ENCODE measurements around the gene APCDD1L.
"Not testable (repeated sequence)": the region's sequence is repeated elsewhere in the genome, so short reads cannot be mapped to it uniquely, and the experiment has no call there.

APCDD1L gene

GRCh38 chr20:58440021-58440767 is 75.0 kb downstream of the APCDD1L start:
- no peak for DNase-seq (ENCODE audit: low spot score)

GRCh38 chr20:58438970-58439808 is 76.0 kb downstream of the APCDD1L start:
- no peak for DNase-seq (ENCODE audit: low spot score)

- DNase-seq (ENCODE audit: low spot score): no peak
These were observed 78.1 kb downstream of the APCDD1L start for GRCh38 chr20:58436868-58437645.

- DNase-seq (ENCODE audit: low spot score): no peak
These were observed 80.0 kb downstream of the APCDD1L start for GRCh38 chr20:58435237-58435636.

GRCh38 chr20:58434326-58434725 is 80.9 kb downstream of the APCDD1L start:
- no peak for DNase-seq (ENCODE audit: low spot score)

GRCh38 chr20:58433759-58434158 is 81.4 kb downstream of the APCDD1L start:
- DNase-seq (ENCODE audit: low spot score): peak; percentile 73

- no peak for DNase-seq (ENCODE audit: low spot score)
These were observed 82.1 kb downstream of the APCDD1L start for GRCh38 chr20:58433029-58433647.

GRCh38 chr20:58432186-58432954 is 82.8 kb downstream of the APCDD1L start:
- DNase-seq (ENCODE audit: low spot score): peak; percentile 28

GRCh38 chr20:58431134-58431533 is 84.1 kb downstream of the APCDD1L start:
- DNase-seq (ENCODE audit: low spot score): peak; percentile 55

GRCh38 chr20:58429303-58429702 is 85.9 kb downstream of the APCDD1L start:
- DNase-seq (ENCODE audit: low spot score): no peak

- no peak for DNase-seq (ENCODE audit: low spot score)
These were observed 86.8 kb downstream of the APCDD1L start for GRCh38 chr20:58428364-58428763.

GRCh38 chr20:58427571-58427970 is 87.6 kb downstream of the APCDD1L start:
- not testable (repeated sequence) for DNase-seq (ENCODE audit: low spot score)

- no peak for DNase-seq (ENCODE audit: low spot score)
These were observed 90.8 kb downstream of the APCDD1L start for GRCh38 chr20:58424218-58424969.

GRCh38 chr20:58421497-58421850 is 93.7 kb downstream of the APCDD1L start:
- DNase-seq (ENCODE audit: low spot score): no peak

- peak; percentile 79 for DNase-seq (ENCODE audit: low spot score)
These were observed 94.3 kb downstream of the APCDD1L start for GRCh38 chr20:58420798-58421496.

- no peak for DNase-seq (ENCODE audit: low spot score)
These were observed 96.0 kb downstream of the APCDD1L start for GRCh38 chr20:58418949-58419748.

- no peak for DNase-seq (ENCODE audit: low spot score)
These were observed 97.8 kb downstream of the APCDD1L start for GRCh38 chr20:58417438-58417837.

- no peak for DNase-seq (ENCODE audit: low spot score)
These were observed 98.4 kb downstream of the APCDD1L start for GRCh38 chr20:58416835-58417234.

- DNase-seq (ENCODE audit: low spot score): no peak
These were observed 99.1 kb downstream of the APCDD1L start for GRCh38 chr20:58416057-58416456.
